SJSA1 (cell line): ENCODE data around the gene TSC2. TPM values are rescaled to one million over a fixed set of nuclear protein-coding genes. Genes with fewer than 3 reads are reported as not detected.
"Not testable (repeated sequence)": the region's sequence is repeated elsewhere in the genome, so short reads cannot be mapped to it uniquely, and the experiment has no call there.

ENCODE experiments used
- DNase-seq, 2 experiments: peaks; one replicate each; pipeline ENCODE4 v3.0.0-alpha.2; 2015 to 2020; ENCODE audit warnings: low spot score in 2 of 2, low read depth in 1 of 2
- H3K27ac ChIP-seq: fragments of 250-450 bp; sonication (Bioruptor Pico); 2 replicates; pipeline ENCODE4 v1.5.1; 2020; ENCODE audit warnings: mild to moderate bottlenecking, moderate library complexity
- H3K27me3 ChIP-seq: fragments of 250-450 bp; sonication (Bioruptor Pico); replicated peaks from 2 replicates; pipeline ENCODE4 v1.5.1; 2020; ENCODE audit warnings: mild to moderate bottlenecking, moderate library complexity
- H3K36me3 ChIP-seq: fragments of 250-450 bp; sonication (Bioruptor Pico); 2 replicates; pipeline ENCODE4 v1.5.1; 2020; ENCODE audit warnings: mild to moderate bottlenecking
- H3K4me1 ChIP-seq: fragments of 250-450 bp; sonication (Bioruptor Pico); replicated peaks from 2 replicates; pipeline ENCODE4 v1.6.1; 2021; ENCODE audit warnings: mild to moderate bottlenecking
- H3K4me3 ChIP-seq: fragments of 250-450 bp; sonication (Bioruptor Pico); 2 replicates; pipeline ENCODE4 v1.5.1; 2020; ENCODE audit warnings: mild to moderate bottlenecking
- H3K9me3 ChIP-seq: fragments of 250-450 bp; sonication (Bioruptor Pico); replicated peaks from 2 replicates; pipeline ENCODE4 v1.5.1; 2020; ENCODE audit warnings: mild to moderate bottlenecking
- total RNA-seq: library from RNA; depleted of rRNA; stranded (reverse); fragments of >200 nt; shearing (Covaris generic); gene quantifications from 2 replicates; pipeline ENCODE4 v1.2.3, GENCODE V29; 2014

The TSC2 gene
- total RNA-seq, 1 experiment from 2014 or later: 36.9 TPM

DNA sequence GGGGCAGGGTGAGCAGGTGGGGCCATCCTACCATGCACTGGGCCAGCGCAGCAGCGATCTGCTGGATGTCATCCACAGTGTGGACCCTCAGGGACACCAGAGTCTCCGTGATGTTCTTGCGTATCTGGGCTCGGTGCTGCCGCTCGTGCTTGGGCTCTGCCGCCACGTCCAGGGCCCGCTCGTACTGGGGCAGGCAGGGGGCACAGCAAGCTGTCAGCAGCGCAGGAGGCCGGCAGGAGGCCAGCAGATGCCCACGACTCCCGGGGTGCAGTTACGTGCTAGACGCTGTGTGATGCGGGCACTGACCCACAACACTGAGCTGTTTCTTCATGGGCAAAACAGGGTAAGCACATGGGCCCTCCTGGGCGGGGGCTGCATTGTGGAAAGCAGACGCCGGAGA lies 57.5 kb downstream of the TSC2 start:
- not testable (repeated sequence) for H3K4me3 ChIP-seq

GRCh38 chr16:2105769-2106168 lies 58.0 kb downstream of the TSC2 start:
- H3K9me3 ChIP-seq, DNase-seq, H3K27me3 ChIP-seq, H3K27ac ChIP-seq, H3K4me3 ChIP-seq, H3K4me1 ChIP-seq: not testable (repeated sequence)
- H3K36me3 ChIP-seq: peaks cover 12% of the 10 kb centered on the region

More for the DNA sequence above, 57.5 kb downstream of the TSC2 start:
- H3K27ac ChIP-seq, H3K27me3 ChIP-seq, H3K9me3 ChIP-seq, DNase-seq, H3K4me1 ChIP-seq: not testable (repeated sequence)
- H3K36me3 ChIP-seq: peaks cover 12% of the 10 kb centered on the region

DNA sequence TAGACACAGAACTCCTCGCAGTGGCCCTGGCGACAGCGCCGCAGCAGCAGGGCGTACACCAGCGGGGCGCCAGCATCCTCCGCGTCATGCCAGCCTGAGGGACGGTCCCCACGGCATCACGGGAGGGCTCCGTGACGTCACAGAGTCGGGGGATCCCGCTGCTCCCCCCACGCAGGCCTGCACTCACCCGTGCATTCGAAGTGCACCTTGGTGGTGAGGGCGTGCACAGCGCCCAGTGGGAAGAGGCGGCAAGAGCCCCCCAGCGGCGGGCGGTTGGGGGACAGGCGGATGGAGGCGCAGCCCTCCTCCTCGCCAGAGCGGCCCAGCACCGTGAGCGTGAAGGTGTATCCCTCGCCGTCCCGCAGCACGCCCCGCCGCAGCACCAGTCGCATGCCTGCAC lies 58.4 kb downstream of the TSC2 start:
- not testable (repeated sequence) for H3K4me3 ChIP-seq, DNase-seq, H3K27me3 ChIP-seq, H3K9me3 ChIP-seq, H3K4me1 ChIP-seq, H3K27ac ChIP-seq
- peaks cover 14% of the 10 kb centered on the region for H3K36me3 ChIP-seq

DNA sequence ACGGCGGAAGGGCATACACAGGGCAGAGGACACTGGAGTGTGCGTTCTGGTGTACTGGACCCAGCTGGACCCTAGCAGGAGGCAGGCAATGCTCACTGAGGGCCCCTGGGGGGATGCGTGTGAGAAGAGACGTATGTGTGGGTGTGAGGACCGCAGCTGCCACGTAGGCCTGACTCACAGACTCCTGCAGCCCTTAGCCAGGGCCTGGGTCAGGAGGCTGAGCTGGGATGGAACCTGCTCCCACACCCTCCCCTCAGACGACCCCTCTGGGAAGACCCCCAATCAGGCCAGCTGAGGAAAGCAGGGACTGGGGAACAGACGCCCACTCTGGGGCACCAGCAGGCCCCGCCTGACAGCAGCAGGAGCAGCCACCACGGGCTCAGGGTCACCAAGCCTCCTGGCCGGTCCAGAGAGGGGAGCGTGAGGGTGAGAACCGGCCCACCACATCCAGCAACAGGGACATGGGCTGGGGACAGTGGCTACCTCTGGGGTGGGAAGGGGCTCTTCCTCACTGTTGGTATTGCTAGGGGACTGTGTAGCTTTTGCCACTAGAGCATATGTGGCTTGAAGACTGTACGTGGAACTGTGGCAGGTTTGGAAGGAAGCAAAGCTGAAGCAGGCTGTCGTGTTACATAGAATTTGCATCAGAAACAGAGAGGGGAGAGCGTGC lies 59.5 kb downstream of the TSC2 start:
- not testable (repeated sequence) for H3K4me1 ChIP-seq, H3K9me3 ChIP-seq, H3K4me3 ChIP-seq, DNase-seq, H3K27me3 ChIP-seq, H3K27ac ChIP-seq
- peaks cover 13% of the 10 kb centered on the region for H3K36me3 ChIP-seq

DNA sequence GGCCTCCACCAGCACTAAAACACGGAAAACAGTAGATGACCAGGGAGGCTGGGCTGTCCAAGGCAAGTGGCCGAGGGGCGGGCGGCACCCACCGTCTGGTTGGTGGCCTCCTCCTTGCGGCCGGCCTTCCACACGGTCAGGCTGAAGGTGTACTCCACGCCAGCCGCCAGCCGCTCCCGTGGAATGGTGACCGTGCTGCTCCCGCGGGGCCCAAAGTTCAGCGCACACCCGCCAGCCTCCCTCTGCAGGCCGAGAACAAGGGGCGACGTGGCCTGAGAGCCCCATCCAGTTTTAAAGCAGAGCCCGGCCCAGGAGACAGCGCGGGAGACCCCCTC lies 60.0 kb downstream of the TSC2 start:
- H3K4me3 ChIP-seq, H3K9me3 ChIP-seq, H3K4me1 ChIP-seq, H3K27ac ChIP-seq, H3K27me3 ChIP-seq, DNase-seq: not testable (repeated sequence)
- peaks cover 13% of the 10 kb centered on the region for H3K36me3 ChIP-seq

GRCh38 chr16:2108446-2109270 lies 60.9 kb downstream of the TSC2 start:
- H3K4me3 ChIP-seq, H3K27me3 ChIP-seq, DNase-seq, H3K27ac ChIP-seq, H3K9me3 ChIP-seq, H3K4me1 ChIP-seq: not testable (repeated sequence)
- peaks cover 13% of the 10 kb centered on the region for H3K36me3 ChIP-seq

- not testable (repeated sequence) for H3K27ac ChIP-seq, DNase-seq, H3K4me1 ChIP-seq, H3K4me3 ChIP-seq, H3K27me3 ChIP-seq, H3K9me3 ChIP-seq
- H3K36me3 ChIP-seq: peaks cover 13% of the 10 kb centered on the region
Observed at GRCh38 chr16:2109271-2109580, 61.4 kb downstream of the TSC2 start.

DNA sequence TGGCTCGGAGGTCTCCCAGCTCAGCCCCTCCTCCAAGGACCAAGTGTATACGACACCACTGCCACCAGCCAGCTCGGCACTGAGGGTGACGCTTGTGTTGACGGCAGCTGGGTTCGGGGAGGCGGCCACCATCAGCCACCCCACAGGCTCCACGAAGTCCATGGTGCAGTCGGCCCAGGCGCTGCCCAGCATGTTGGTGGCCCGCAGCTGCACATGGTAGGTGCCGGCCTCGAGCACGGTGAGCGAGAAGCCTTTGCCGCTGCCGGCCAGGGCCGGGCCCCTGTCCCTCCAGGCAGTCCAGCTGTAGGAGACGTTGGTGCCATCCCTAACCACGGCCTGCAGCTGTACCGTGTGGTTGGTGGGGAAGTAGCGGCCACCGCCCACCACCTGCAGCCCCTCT lies 62.1 kb downstream of the TSC2 start:
- H3K36me3 ChIP-seq: peaks cover 13% of the 10 kb centered on the region
- H3K9me3 ChIP-seq: not testable (repeated sequence)

GRCh38 chr16:2110332-2111008 lies 62.7 kb downstream of the TSC2 start:
- not testable (repeated sequence) for H3K4me1 ChIP-seq, H3K27me3 ChIP-seq, H3K9me3 ChIP-seq, H3K4me3 ChIP-seq, H3K27ac ChIP-seq, DNase-seq
- H3K36me3 ChIP-seq: peaks cover 13% of the 10 kb centered on the region

More for the DNA sequence above, 62.1 kb downstream of the TSC2 start:
- not testable (repeated sequence) for H3K27me3 ChIP-seq, DNase-seq, H3K4me1 ChIP-seq, H3K27ac ChIP-seq, H3K4me3 ChIP-seq

DNA sequence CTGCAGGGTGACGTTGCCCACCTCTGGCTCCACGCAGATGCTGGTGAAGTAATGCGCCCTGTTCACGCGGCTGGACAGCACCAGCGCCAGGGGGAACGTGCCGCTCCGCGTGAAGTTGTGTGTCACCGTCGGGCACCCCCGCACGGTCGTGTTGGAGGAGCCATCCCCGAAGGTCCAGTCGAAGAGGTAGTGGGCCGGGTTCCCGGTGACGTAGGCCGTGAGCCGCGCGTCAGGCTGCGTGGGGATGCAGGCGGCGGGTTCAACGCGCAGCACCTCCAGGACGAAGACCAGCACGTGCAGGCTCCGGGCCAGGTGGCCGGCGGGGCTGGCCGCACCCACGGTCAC lies 63.2 kb downstream of the TSC2 start:
- H3K27ac ChIP-seq, H3K9me3 ChIP-seq, H3K4me3 ChIP-seq, H3K27me3 ChIP-seq, H3K4me1 ChIP-seq, DNase-seq: not testable (repeated sequence)
- H3K36me3 ChIP-seq: peaks cover 13% of the 10 kb centered on the region

DNA sequence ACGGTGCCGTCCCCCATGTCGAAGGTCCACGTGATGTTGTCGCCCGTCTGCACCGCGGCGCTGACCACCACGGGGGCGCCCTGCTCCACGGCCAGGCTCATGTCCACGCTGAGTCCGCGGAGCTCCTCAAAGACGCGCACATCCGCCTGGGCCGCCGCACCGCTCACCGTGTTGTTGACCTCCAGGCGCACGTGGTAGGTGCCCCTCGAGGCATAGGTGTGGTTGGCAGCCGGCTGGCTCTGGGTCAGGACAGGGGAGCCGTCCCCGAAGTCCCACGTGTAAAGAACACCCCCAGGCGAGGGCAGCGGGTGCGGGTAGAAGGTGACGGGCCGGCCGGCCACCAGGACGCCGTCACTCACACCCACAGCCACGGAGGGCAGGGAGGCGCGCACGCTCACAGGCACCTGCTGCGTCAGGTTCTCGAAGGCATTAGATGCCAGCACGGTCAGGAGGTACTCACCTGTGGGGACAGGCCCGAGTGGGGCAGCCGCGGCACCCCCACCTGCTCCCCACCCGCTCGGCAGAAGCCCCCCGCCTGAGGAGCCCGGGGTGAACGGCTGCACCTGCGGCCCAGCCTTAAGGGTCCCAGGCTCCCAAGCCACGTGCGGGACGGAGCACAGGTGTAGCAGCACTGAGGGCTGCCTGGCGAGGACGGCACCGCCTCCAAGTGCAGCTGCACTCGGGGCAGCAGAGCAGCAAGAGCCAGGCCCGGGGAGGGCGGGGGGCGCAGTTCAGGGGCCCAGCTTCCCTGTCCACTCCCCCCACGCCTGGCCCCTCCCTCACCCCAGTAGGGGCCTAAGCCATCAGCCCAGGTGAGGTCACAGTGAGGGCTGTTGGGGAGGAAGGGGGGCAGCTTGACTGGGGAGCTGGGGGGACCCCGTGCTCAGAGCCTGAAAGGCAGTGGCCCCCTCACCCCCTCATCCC lies 63.9 kb downstream of the TSC2 start:
- H3K36me3 ChIP-seq: peaks cover 13% of the 10 kb centered on the region
- H3K27me3 ChIP-seq, DNase-seq, H3K4me1 ChIP-seq, H3K9me3 ChIP-seq, H3K4me3 ChIP-seq, H3K27ac ChIP-seq: not testable (repeated sequence)

- peaks cover 11% of the 10 kb centered on the region for H3K36me3 ChIP-seq
- H3K4me3 ChIP-seq, H3K27me3 ChIP-seq, DNase-seq, H3K4me1 ChIP-seq, H3K27ac ChIP-seq, H3K9me3 ChIP-seq: not testable (repeated sequence)
Observed at GRCh38 chr16:2112539-2113106, 64.8 kb downstream of the TSC2 start.

- H3K27ac ChIP-seq, H3K27me3 ChIP-seq, H3K4me1 ChIP-seq, DNase-seq, H3K4me3 ChIP-seq, H3K36me3 ChIP-seq, H3K9me3 ChIP-seq: not testable (repeated sequence)
Observed at GRCh38 chr16:2114225-2114624, 66.4 kb downstream of the TSC2 start.
